Panc1 (cell line): ENCODE results near the gene KIAA1143.

Experiments used
- CTCF ChIP-seq: fragments of 450-650 bp; IDR thresholded peaks from 2 replicates; pipeline ENCODE4 v1.5.1; 2017; ENCODE audit warnings: mild to moderate bottlenecking
- POLR2AphosphoS5 ChIP-seq: IDR thresholded peaks from 2 replicates; pipeline ENCODE4 v1.6.1; 2012; ENCODE audit warnings: mild to moderate bottlenecking, low read depth, low read length, moderate library complexity
- REST ChIP-seq, 2 experiments: IDR thresholded peaks; 2 replicates each; pipeline ENCODE4 v1.6.1; 2011 to 2012; ENCODE audit warnings: low read depth in 2 of 2, control low read depth in 1 of 2, low read length in 1 of 2, mild to moderate bottlenecking in 1 of 2, moderate library complexity in 1 of 2; ENCODE audit not compliant: insufficient read depth in 1 of 2
- SIN3A ChIP-seq: IDR thresholded peaks from 2 replicates; pipeline ENCODE4 v1.6.1; 2012; ENCODE audit warnings: low read depth, mild to moderate bottlenecking, low read length, moderate library complexity, borderline replicate concordance; ENCODE audit not compliant: insufficient read depth
- TCF7L2 ChIP-seq: IDR thresholded peaks from 2 replicates; pipeline ENCODE4 v1.6.1; 2011; ENCODE audit warnings: mild to moderate bottlenecking, low read depth, low read length, inconsistent platforms

- TF ChIP-seq REST (IDR thresholded peaks at IDR 0.05; ENCODE audit: insufficient read depth in 1 of 2, low read depth in 2 of 2, low read length in 1 of 2) (no peak), CTCF (no peak), POLR2AphosphoS5 (no peak), SIN3A (no peak), TCF7L2 (no peak)
These were observed 40.0 kb downstream of the KIAA1143 start for GRCh38 chr3:44721231-44722102.
